ENCODE results near the gene CFAP69. TPM values are rescaled to one million over a fixed set of nuclear protein-coding genes. Genes with fewer than 3 reads are reported as not detected.
"Not testable (repeated sequence)": the region's sequence is repeated elsewhere in the genome, so short reads cannot be mapped to it uniquely, and the experiment has no call there.

The CFAP69 gene
- total RNA-seq, 1 donor from 2014 or later, result 1.7 TPM

DNA sequence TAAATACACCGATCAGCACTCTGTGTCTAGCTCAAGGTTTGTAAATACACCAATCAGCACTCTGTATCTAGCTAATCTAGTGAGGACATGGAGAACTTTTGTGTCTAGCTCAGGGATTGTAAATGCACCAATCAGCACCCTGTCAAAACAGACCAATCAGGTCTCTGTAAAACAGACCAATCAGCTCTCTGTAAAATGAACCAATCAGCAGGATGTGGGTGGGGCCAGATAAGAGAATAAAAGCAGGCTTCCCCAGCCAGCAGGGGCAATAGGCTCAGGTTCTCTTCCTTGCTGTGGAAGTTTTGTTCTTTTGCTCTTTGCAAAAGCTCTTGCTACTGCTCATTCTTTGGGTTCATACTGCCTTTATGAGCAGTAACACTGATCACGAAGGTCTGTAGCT, 90.0 kb downstream of the CFAP69 start:
- ATAC-seq; DNase-seq (ENCODE audit: low spot score): not testable (repeated sequence)

DNA sequence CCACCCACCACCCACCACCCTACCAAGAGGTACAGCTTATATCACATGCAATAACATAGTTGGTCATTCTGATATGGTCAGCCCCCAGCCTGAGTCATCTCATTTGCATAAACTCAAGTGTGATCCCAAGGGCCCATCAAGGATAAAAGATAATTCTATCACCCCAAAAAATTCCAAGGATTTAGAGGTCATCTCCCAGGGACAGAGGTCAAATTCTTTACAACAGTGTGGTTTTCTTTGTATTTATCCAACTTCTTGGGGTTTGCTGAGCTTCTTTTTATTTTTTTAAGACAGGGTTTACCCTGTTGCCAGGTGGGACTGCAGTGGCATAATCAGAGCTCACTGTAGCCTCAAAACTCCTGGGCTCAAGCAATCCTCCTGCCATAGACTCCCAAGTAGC, 92.1 kb downstream of the CFAP69 start:
- ATAC-seq (no peak), DNase-seq (ENCODE audit: low spot score) (no peak)

DNA sequence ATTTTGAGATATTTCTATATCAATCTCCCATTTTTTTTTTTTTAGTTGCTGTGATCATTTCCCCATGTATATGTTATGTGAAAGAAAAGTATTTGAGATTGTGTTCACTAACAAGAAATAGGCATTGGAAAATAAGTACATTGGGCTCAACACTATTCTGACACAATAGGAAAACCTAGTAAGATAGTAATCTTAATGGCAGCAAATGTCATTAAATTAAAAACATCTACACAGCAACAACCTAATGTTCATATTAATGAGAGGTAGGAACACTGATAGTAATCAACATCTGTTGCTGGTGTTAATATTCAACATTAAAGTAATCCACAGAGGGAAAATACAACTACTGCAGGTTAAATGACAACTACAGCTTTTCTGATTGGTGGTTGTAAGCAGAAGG, 100.0 kb downstream of the CFAP69 start:
- ATAC-seq (no peak), DNase-seq (ENCODE audit: low spot score) (no peak)

DNA sequence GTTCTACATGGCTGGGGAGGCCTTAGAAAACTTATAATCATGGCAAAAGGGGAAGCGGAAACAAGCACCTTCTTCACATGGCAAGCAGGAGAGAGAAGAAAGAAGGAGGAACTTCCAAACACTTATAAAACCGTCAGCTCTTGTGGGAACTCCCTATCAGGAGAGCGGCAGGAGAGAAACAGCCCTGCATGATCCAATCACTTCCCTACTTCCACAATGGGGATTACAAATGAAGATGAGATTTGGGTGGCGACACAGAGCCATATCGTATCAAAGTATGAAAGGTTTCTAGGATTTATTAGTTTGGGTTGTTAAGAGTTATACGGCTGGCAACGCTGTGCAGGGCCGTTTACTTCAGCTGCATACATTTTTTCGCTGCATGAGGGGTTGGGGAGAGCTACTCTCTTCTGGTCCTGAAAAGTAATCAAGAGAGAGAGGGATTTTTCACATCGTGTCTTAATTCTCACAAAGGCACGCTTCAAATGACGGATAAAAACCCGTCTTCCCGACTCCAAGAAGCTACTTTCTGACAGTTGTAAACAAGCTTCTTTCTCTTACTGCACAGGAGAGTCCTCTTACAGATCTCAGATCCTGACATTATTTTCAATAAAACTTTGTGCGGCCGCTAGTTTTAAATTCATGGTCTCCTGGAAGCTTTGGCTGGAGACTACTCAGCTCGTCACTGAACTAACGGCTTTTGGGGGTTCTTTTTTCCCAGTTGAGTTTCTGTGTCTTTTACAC, 100.8 kb downstream of the CFAP69 start:
- DNase-seq (ENCODE audit: low spot score), result no peak
- peak; percentile 43 for ATAC-seq

DNA sequence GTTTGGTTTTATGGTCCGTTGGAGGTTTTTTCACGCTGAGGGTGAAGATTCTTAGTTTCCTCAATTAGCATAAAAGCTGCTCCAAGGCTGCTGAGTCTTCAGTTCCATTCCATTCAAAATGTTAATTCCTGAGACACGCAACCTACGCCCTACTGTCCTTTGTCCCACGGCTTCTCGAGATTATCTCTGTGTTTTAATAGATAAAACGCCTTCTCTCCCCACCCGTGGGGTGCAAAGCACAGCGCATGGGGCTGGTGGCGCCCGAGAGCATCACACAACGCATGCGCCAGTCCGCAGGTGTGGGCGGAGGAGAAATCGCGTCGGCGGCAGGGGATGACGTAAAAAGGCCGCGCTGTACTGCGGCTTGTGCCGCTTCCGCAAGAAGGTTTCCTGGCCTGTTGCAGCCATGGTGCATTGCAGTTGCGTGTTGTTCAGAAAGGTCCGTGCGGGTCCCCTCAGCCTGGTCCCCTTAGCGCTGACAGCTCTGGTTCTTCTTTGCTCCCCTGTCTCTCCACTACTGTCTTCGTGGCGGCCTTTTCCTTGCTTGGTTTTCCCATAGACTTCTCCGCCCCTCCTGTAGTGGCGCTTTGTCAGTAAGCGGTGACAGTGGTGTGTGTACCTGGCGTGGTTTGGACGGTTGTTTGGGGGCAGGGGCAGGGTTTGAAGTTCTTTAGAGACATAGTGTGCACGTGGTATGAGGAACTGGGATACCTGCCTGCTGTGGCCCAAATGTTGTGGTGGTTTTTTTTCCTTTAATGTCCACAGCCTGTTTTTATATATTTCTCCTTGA, 101.6 kb downstream of the CFAP69 start, which contains the start of gene GTPBP10:
TSS of gene GTPBP10 (plus strand) at position 381 of the 790 bp plus-strand sequence. CDS start at position 407, 26 bp downstream.
- peak; percentile 94 for ATAC-seq
- peak; percentile 97 for DNase-seq (ENCODE audit: low spot score)

DNA sequence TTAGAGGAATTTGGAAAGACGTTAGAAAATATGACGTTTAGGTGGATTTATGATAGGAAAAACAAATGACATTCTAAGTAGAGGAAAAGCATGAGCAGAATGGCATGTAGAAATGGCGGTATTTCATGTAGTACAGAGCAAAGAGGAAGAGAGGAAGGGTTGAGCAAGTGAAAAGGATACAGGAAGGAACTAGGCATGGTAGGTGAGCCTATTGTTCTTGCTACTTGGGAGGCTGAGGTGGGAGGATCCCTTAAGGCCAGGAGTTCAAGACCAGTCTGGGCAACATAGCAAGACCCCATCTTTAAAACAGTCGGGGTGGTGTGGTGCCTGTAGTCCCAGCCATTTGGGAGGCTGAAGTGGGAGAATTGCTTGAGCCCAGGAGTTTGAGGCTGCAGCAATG, 102.8 kb downstream of the CFAP69 start:
- ATAC-seq, result no peak
- no peak for DNase-seq (ENCODE audit: low spot score)

DNA sequence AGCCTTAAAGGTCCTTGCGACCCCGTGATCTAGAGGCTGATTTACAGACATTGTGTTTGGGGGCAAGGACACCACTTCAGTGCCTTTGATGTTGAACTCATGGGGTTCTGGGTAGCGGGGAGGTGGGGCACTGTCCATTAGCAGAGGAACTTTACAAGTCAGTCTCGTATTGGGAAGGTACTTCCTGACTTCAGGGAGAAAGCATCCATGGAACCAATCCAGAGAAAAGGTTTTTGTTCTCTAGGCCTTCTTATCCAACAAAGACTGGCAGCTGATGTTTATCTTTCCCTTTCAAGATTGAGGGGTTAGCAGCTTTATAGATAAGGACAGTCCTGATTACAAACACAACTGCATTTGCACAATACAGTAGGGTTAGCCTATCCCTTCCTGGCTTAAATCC, 104.3 kb downstream of the CFAP69 start:
- no peak for ATAC-seq
- DNase-seq (ENCODE audit: low spot score), result no peak

DNA sequence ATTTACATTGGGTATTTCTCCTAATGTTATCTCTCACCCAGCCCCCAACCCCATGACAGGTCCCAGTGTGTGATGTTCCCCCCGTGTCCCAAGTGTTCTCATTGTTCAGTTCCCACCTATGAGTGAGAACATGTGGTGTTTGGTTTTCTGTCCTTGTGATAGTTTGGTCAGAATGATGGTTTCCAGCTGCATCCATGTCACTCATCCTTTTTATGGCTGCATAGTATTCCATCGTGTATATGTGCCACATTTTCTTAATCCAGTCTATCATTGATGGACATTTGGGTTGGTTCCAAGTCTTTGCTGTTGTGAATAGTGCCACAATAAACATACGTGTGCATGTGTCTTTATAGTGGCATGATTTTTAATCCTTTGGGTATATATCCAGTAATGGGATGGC, 105.1 kb downstream of the CFAP69 start:
- not testable (repeated sequence) for DNase-seq (ENCODE audit: low spot score); ATAC-seq

DNA sequence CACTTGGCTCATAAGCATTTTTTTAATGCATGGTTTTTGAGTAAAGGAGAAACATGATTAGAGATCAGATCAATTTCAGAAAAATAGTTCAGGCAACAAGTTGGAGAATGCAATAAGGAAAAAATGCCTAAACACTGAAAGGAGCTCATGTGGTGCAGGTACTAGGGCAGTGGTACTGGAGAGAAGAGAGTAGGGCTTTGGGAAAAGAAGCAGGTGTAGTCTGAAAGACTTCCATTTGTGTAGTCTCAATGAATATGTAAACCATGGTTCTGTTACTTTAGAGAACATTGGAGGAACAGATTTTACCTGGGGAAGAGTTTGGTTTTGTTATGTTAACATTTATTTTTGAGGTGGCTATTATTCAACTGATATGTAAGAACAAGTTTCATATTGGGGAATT, 107.0 kb downstream of the CFAP69 start:
- no peak for ATAC-seq
- DNase-seq (ENCODE audit: low spot score), result no peak

Other genes with a start within 250 kb of the CFAP69 start
- 5.5 TPM for gene STEAP1, start 90.7 kb upstream of the CFAP69 start, total RNA-seq
- gene STEAP2, start 33.4 kb upstream of the CFAP69 start, total RNA-seq, result 0.81 TPM
- not detected for gene FAM237B, start 76.1 kb downstream of the CFAP69 start, total RNA-seq
- 16.7 TPM for gene GTPBP10, start 101.5 kb downstream of the CFAP69 start, total RNA-seq
- gene CLDN12, start 158.3 kb downstream of the CFAP69 start, total RNA-seq, result 34.2 TPM
- gene PTTG1IP2, start 224.5 kb downstream of the CFAP69 start, total RNA-seq, result not detected